Memory B cell (primary cell): ENCODE measurements around the gene KAT6B.
"Not testable (repeated sequence)": the region's sequence is repeated elsewhere in the genome, so short reads cannot be mapped to it uniquely, and the experiment has no call there.

ENCODE experiments used
- ATAC-seq: fragments of 150-1000 bp; cut with Tn5 transposase; 2 replicates; pipeline ENCODE4 v1.10.0; 2021; ENCODE audit warnings: low read depth, mild to moderate bottlenecking, moderate library complexity
- DNase-seq, 2 donors: peaks; one replicate each; pipeline ENCODE4 v3.0.0; 2022; ENCODE audit warnings: low spot score in 2 of 2
- H3K27ac Mint-ChIP-seq: one replicate; pipeline ENCODE4 v1.8.0; 2022; ENCODE audit warnings: mild to moderate bottlenecking, moderate library complexity, mixed read lengths
- H3K27me3 Mint-ChIP-seq: one replicate; pipeline ENCODE4 v1.8.0; 2022; ENCODE audit warnings: mixed read lengths
- H3K36me3 Mint-ChIP-seq: one replicate; pipeline ENCODE4 v1.8.0; 2022; ENCODE audit warnings: mild to moderate bottlenecking, mixed read lengths
- H3K4me1 Mint-ChIP-seq: one replicate; pipeline ENCODE4 v1.8.0; 2022; ENCODE audit warnings: mixed read lengths
- H3K4me3 Mint-ChIP-seq: one replicate; pipeline ENCODE4 v1.8.0; 2022; ENCODE audit warnings: mild to moderate bottlenecking, moderate library complexity, mixed read lengths
- H3K9me3 Mint-ChIP-seq: one replicate; pipeline ENCODE4 v1.8.0; 2022; ENCODE audit warnings: mixed read lengths

The KAT6B gene

DNA sequence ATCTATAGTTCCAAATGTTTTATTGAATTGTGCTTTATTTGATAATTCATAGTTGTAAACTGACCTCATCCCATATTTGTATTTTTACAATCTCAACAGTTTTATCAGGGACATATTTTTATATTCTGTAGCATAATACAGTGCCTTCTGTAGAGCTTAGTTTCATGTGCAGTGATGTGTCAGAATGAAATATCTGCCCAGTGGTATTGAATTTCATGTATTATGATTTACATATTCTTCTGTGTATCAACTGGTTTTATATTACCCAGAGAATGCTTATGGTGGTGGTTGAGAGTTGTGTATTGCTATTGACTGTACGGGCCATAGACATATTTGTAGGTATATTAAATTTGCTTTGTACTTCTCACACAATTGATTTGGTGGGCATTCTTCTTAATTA lies 89.9 kb downstream of the KAT6B start:
- Mint-ChIP-seq H3K9me3 (peaks cover 4% of the 10 kb centered on the region), H3K4me3 (no peak overlapping the region), H3K4me1 (peaks cover 23% of the 10 kb centered on the region), H3K27ac (no peak overlapping the region), H3K27me3 (no peaks in the 10 kb centered on the region), H3K36me3 (peaks cover 17% of the 10 kb centered on the region)
- no peak for DNase-seq
- ATAC-seq: no peak

GRCh38 chr10:74917481-74918077 lies 91.2 kb downstream of the KAT6B start:
- Mint-ChIP-seq H3K27me3 (no peaks in the 10 kb centered on the region), H3K36me3 (peaks cover 17% of the 10 kb centered on the region), H3K9me3 (peaks cover 4% of the 10 kb centered on the region), H3K4me1 (peaks cover 23% of the 10 kb centered on the region), H3K27ac (no peak overlapping the region), H3K4me3 (no peak overlapping the region)
- ATAC-seq (no peak), DNase-seq (no peak)

DNA sequence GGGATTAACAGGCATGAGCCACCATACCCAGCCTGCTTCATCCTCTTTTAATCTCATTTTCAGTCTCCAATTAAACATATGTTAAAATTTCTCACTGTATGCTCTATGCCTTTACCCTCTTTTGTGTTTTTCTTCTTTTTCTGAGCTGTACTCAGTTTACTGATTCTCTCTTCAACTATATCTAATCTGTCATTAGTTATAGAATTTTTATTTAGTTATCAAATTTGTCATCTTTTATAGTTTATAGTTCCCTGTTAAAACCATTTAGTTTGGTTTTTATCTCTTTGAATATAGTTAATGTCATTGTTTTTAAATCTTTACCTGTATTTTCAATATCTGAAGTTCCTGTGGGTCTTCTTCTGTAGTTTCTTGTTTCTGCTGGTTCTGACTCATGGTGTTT lies 93.3 kb downstream of the KAT6B start:
- H3K4me1 Mint-ChIP-seq: peaks cover 27% of the 10 kb centered on the region
- H3K9me3 Mint-ChIP-seq: peaks cover 4% of the 10 kb centered on the region
- no peaks in the 10 kb centered on the region for H3K27me3 Mint-ChIP-seq
- no peak overlapping the region for H3K4me3 Mint-ChIP-seq
- H3K27ac Mint-ChIP-seq: no peak overlapping the region
- ATAC-seq: no peak
- DNase-seq: no peak
- H3K36me3 Mint-ChIP-seq: peaks cover 24% of the 10 kb centered on the region

- H3K4me1 Mint-ChIP-seq: peaks cover 22% of the 10 kb centered on the region
- not testable (repeated sequence) for ATAC-seq, H3K4me3 Mint-ChIP-seq, H3K27ac Mint-ChIP-seq, H3K27me3 Mint-ChIP-seq, DNase-seq, H3K9me3 Mint-ChIP-seq
- peaks cover 22% of the 10 kb centered on the region for H3K36me3 Mint-ChIP-seq
Observed at GRCh38 chr10:74921070-74921469, 94.7 kb downstream of the KAT6B start.

DNA sequence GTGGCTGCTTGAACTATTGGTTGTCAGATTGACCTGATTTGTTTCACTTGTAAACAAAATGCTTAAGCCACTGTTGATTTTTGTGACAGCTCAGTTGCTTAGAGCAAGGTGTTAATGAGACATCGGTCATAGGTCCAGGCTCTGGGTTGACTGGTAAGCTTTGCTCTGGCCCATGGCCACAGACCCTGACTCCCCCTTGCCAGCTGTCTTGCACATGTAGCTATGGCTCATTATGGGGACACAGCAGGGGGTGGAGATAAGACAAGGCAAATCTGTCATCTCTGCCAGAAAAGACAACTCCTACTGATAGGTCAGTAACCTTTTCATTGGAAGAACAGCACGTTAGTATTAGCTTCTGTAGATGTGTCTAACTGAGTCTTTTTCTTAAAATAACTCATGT lies 95.3 kb downstream of the KAT6B start:
- Mint-ChIP-seq H3K4me1 (peaks cover 21% of the 10 kb centered on the region), H3K9me3 (peaks cover 4% of the 10 kb centered on the region), H3K27ac (no peak overlapping the region), H3K4me3 (no peak overlapping the region), H3K27me3 (no peaks in the 10 kb centered on the region), H3K36me3 (peaks cover 24% of the 10 kb centered on the region)
- no peak for DNase-seq
- no peak for ATAC-seq

- Mint-ChIP-seq H3K27me3 (no peaks in the 10 kb centered on the region), H3K4me1 (peaks cover 22% of the 10 kb centered on the region), H3K36me3 (peaks cover 20% of the 10 kb centered on the region), H3K4me3 (no peak overlapping the region), H3K27ac (no peak overlapping the region), H3K9me3 (peaks cover 2% of the 10 kb centered on the region)
- ATAC-seq: no peak
- no peak for DNase-seq
Observed at GRCh38 chr10:74922921-74923320, 96.5 kb downstream of the KAT6B start.

- no peak overlapping the region for H3K4me3 Mint-ChIP-seq
- DNase-seq (no peak), ATAC-seq (no peak)
- peaks cover 2% of the 10 kb centered on the region for H3K9me3 Mint-ChIP-seq
- no peak overlapping the region for H3K27ac Mint-ChIP-seq
- H3K4me1 Mint-ChIP-seq: peaks cover 22% of the 10 kb centered on the region
- H3K27me3 Mint-ChIP-seq: no peaks in the 10 kb centered on the region
- peaks cover 20% of the 10 kb centered on the region for H3K36me3 Mint-ChIP-seq
Observed at GRCh38 chr10:74923556-74923955, 97.2 kb downstream of the KAT6B start.

DNA sequence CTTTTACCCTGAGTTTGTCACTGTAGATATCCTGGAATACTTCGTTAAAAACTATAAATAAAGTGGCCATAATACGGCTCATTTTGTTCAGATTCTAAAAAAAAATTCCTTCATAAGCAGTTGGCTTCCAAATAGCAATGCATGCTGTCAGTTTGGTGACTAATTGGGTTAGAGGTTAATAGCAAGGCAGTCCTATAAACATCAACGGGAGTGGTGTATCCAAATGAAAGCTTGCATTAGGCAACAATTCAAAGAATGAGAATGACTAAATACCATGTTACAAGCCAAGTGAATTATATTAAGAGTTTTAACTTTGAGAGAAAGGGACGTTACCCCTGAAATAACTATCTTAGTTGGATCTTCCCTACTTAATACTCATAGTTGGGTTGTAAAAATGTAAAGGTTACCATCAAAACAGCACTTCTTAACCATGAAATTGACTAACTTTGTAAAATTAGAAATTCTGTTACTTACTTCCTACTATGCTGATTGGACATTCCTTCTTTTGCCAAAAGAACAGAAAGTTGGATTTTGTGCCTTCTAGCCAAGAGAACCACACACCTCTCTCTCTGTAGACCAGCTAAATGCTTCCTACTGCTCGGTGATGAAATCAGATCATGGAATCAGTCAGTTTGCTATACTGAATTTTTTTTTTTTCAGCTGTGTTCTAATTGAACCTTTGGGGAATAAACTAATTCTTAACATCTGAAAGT lies 98.0 kb downstream of the KAT6B start:
- H3K9me3 Mint-ChIP-seq: peaks cover 2% of the 10 kb centered on the region
- H3K4me3 Mint-ChIP-seq: no peak overlapping the region
- DNase-seq (no peak), ATAC-seq (no peak)
- H3K4me1 Mint-ChIP-seq: peaks cover 22% of the 10 kb centered on the region
- H3K36me3 Mint-ChIP-seq: peaks cover 20% of the 10 kb centered on the region
- H3K27ac Mint-ChIP-seq: no peak overlapping the region
- H3K27me3 Mint-ChIP-seq: no peaks in the 10 kb centered on the region

GRCh38 chr10:74925291-74925690 lies 98.9 kb downstream of the KAT6B start:
- no peaks in the 10 kb centered on the region for H3K9me3 Mint-ChIP-seq
- peaks cover 22% of the 10 kb centered on the region for H3K4me1 Mint-ChIP-seq
- DNase-seq: no peak
- H3K27ac Mint-ChIP-seq: no peak overlapping the region
- H3K36me3 Mint-ChIP-seq: peaks cover 16% of the 10 kb centered on the region
- H3K27me3 Mint-ChIP-seq: no peaks in the 10 kb centered on the region
- H3K4me3 Mint-ChIP-seq: no peak overlapping the region
- no peak for ATAC-seq

DNA sequence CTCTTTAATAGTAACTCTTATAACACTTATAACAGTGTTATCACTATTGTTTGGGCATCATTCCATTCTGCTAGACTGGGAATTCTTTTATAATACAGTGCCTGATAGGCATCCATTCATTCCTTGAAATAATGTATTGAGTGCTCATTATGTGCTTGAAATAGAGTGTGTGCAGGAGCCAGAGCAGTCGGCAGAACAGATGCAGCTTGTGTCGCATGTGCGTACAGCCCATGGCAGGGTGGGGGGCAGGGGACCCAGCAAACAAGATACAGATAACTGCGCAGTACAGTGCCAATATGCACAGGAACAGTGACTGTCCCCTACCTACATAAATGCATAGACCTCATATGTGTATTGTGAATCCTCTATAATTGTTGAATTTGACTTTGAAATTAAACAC lies 99.3 kb downstream of the KAT6B start:
- Mint-ChIP-seq H3K27me3 (no peaks in the 10 kb centered on the region), H3K4me3 (no peak overlapping the region), H3K9me3 (no peaks in the 10 kb centered on the region), H3K4me1 (peaks cover 22% of the 10 kb centered on the region), H3K36me3 (peaks cover 12% of the 10 kb centered on the region), H3K27ac (no peak overlapping the region)
- DNase-seq (no peak), ATAC-seq (no peak)

DNA sequence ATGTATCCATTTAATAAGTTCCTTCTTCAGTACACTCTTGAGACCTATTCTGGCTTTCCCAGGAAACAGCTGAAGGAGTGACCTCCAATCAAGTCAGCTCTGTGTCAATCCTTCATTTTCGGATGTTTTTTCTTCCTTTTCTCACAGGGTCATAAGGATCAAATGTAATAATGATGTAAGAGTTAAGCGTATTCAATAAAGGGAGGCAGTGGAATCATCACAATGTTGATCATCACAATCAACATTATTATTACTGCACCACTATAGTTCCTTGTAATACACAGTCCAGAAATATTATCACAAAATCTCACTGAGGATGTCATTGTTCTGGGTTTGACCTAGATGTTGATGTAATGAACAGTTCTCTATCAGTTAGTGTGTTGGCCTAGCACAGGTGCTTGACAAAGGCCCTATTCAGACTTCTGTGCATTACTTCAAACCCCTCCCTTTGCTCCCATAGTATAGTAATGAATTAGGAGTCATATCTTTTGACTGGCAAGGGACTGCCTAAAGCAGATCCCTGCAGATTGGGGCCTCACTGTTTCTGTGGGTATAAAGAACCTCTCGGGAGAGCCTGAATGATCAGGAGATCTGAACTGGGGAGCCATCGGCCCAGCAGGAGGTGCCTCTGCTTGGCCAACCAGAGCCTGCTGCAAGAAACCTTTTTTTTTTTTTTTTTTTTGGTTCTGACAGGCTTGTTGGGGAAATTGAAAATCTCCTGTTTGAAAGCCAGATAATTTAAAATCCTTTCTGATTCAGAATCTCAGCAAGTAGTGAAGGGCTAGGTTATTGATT lies 100.6 kb downstream of the KAT6B start:
- H3K27me3 Mint-ChIP-seq: no peaks in the 10 kb centered on the region
- ATAC-seq: no peak
- peaks cover 21% of the 10 kb centered on the region for H3K4me1 Mint-ChIP-seq
- H3K9me3 Mint-ChIP-seq: no peaks in the 10 kb centered on the region
- H3K4me3 Mint-ChIP-seq: no peak overlapping the region
- H3K27ac Mint-ChIP-seq: peak overlapping the region; percentile 77
- DNase-seq: no peak
- H3K36me3 Mint-ChIP-seq: peaks cover 13% of the 10 kb centered on the region

GRCh38 chr10:74927701-74928100 lies 101.3 kb downstream of the KAT6B start:
- H3K4me1 Mint-ChIP-seq: peaks cover 24% of the 10 kb centered on the region
- DNase-seq (no peak), ATAC-seq (no peak)
- peak overlapping the region; percentile 37 for H3K27ac Mint-ChIP-seq
- no peaks in the 10 kb centered on the region for H3K9me3 Mint-ChIP-seq
- H3K4me3 Mint-ChIP-seq: no peak overlapping the region
- no peaks in the 10 kb centered on the region for H3K27me3 Mint-ChIP-seq
- H3K36me3 Mint-ChIP-seq: peaks cover 14% of the 10 kb centered on the region

DNA sequence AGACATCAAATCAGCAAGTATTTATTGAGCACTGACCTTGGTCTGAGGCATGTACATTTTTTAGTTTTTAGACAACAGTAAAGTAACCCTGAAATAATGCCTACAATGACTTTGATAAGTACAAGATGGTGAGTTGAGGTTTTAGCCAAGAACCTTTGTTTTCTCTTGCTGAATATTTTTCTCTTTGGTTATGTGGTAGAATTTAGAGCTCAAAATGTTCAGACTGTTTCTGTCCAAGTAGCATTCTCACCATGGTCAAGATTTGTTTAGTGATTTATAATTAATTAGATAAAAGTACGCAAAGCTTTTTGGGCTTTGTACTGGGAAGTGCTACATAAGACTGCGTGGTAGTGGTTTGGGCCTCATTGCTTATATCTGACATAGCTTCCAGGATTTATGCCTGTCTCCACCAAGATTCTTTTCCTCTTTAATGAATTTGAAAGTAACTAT lies 102.4 kb downstream of the KAT6B start:
- H3K27me3 Mint-ChIP-seq: no peaks in the 10 kb centered on the region
- no peak overlapping the region for H3K4me3 Mint-ChIP-seq
- ATAC-seq (no peak), DNase-seq (no peak)
- peaks cover 7% of the 10 kb centered on the region for H3K36me3 Mint-ChIP-seq
- no peaks in the 10 kb centered on the region for H3K9me3 Mint-ChIP-seq
- H3K27ac Mint-ChIP-seq: no peak overlapping the region
- H3K4me1 Mint-ChIP-seq: peaks cover 15% of the 10 kb centered on the region

DNA sequence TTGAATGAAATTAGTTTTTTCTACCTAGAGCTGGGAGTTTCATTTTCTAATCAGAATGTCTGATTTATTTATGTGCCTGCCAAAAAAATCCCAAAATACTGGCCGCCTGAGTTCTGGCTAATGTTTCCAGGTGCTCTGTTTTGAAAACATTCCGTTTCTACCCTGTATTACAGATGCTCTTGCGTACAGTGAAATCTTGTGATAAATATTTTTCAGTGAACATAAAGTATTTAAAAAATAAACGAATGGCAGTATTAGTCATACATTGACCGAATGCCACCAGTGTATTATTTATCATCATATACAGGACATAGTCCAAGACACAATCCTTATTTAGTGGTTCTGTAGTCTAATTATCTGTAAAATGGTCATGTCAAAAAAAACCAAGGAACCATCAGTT lies 102.8 kb downstream of the KAT6B start:
- Mint-ChIP-seq H3K27ac (no peak overlapping the region), H3K27me3 (no peaks in the 10 kb centered on the region), H3K9me3 (no peaks in the 10 kb centered on the region), H3K4me3 (no peak overlapping the region), H3K4me1 (peaks cover 14% of the 10 kb centered on the region), H3K36me3 (peaks cover 7% of the 10 kb centered on the region)
- no peak for DNase-seq
- no peak for ATAC-seq
